Skeletal muscle tissue (tissue), 4 donors: ENCODE results near the gene NLGN4Y. TPM values are rescaled to one million over a fixed set of nuclear protein-coding genes. Genes with fewer than 3 reads are reported as not detected.

Experiments
- H3K27ac ChIP-seq: one replicate; pipeline ENCODE4 v1.7.0; 2013; ENCODE audit warnings: mild to moderate bottlenecking, low read depth, low read length, inconsistent platforms
- H3K27me3 ChIP-seq, 3 donors: one replicate each; pipeline ENCODE4 v1.7.0; 2013; ENCODE audit warnings: low read length in 3 of 3; ENCODE audit not compliant: control insufficient read depth in 3 of 3, insufficient read depth in 3 of 3
- H3K36me3 ChIP-seq, 3 donors: one replicate each; pipeline ENCODE4 v1.7.0; 2013; ENCODE audit warnings: low read length in 3 of 3; ENCODE audit not compliant: control insufficient read depth in 3 of 3, insufficient read depth in 3 of 3
- H3K4me1 ChIP-seq, 3 donors: one replicate each; pipeline ENCODE4 v1.7.0; 2013; ENCODE audit warnings: low read length in 3 of 3, mild to moderate bottlenecking in 3 of 3; ENCODE audit not compliant: control insufficient read depth in 3 of 3, insufficient read depth in 3 of 3
- H3K4me3 ChIP-seq, 3 donors: one replicate each; pipeline ENCODE4 v1.7.0; 2013; ENCODE audit warnings: low read length in 3 of 3
- H3K9ac ChIP-seq, 3 donors: one replicate each; pipeline ENCODE4 v1.7.0; 2013; ENCODE audit warnings: low read length in 3 of 3, mild to moderate bottlenecking in 3 of 3, moderate library complexity in 2 of 3, low read depth in 1 of 3
- H3K9me3 ChIP-seq, 3 donors: one replicate each; pipeline ENCODE4 v1.7.0; 2013; ENCODE audit warnings: low read length in 3 of 3; ENCODE audit not compliant: control insufficient read depth in 3 of 3
- total RNA-seq: library from RNA; depleted of rRNA; stranded (reverse); fragments of >200 nt; gene quantifications from one replicate; pipeline ENCODE4 v1.2.3, GENCODE V29; 2014
- donor health status: Osteomylitis.

Gene NLGN4Y
- total RNA-seq = 9.4 TPM

DNA sequence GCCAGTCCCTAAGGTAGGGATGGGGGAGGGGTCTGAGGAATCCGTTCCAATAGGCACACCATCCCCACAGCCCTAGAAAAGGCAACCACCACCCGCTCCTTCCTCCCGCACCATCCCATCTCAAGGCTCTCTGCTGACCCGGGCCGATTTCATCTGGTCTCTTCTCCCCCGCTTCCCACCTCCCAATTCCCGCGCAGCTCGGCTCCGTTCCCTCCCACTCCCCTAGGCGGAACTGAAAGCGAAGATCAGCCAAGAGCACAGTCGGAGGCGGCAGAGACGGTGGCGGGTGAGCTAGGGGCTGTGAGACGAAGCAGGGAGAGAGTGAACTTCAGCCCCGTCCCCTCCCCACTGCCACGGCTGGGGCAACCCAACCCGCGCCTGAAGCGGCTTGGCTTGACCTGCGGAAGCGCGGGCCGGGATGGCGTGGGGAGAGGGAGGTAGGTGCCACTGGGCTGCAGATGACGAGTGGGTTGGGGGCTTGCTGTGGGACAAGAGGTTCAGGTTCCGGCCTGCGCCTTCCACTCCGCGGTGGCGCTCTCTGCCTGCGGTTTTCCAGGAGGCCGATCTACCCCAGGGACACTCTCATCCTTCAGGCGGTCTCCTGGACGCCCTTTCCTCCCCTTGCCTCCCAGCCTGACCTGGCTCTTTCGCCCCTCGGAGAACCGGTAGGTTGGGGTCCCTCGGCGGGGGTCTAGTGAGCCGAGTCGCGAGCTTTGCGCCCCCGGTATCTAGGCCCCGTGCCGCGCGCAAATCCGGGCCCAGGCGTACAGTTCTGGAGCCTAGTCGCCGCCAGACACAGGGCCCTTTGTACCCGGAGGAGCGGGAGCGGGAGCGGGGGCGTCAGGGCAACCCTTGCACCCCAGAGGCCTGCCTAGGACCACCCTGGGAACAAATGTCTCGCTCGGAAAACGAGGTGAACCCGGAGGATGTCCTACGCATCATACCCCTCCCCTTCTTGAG, at the start of gene NLGN4Y:
Gene NLGN4Y (plus strand): TSS at position 258 of the 960 bp plus-strand sequence. CDS start 97,591 bp downstream, outside the sequence.
- no peak within 1 kb of the TSS for H3K27ac ChIP-seq
- peaks cover 0 to 9% (median 2%) of the 10 kb centered on the region in 3 donors for H3K27me3 ChIP-seq
- H3K9me3 ChIP-seq = no peaks in the 10 kb centered on the region
- no peaks in the 10 kb centered on the region for H3K4me1 ChIP-seq
- no peaks in the 10 kb centered on the region for H3K36me3 ChIP-seq
- peak within 1 kb of the TSS in 2 of 3 donors; percentile 20 to 54 for H3K9ac ChIP-seq
- H3K4me3 ChIP-seq = peak within 1 kb of the TSS in 2 of 3 donors; percentile 65

DNA sequence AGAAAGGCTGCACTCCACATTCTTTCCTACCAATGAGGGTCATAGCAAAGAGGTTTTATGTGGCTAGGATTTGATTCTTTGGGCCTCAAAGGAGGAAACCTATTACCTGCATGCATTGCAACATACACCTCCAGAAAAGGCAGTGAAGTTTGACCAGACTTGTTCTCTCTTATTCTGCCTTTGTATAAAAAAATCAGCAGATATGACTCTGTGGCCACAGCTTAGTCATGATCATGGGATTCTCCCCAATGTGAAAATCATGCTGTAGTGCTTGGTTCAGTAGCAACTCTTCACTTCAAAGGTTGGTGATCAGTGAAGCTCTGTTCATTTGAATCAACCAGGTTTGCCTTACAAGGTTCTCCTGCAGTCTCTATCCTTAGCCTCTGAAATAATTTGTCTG, 38.4 kb upstream of the NLGN4Y start:
- Histone ChIP-seq H3K27ac (no peak overlapping the region), H3K4me3 (no peak overlapping the region), H3K9me3 (no peaks in the 10 kb centered on the region), H3K27me3 (no peaks in the 10 kb centered on the region), H3K36me3 (no peaks in the 10 kb centered on the region), H3K9ac (no peak overlapping the region), H3K4me1 (no peaks in the 10 kb centered on the region)

DNA sequence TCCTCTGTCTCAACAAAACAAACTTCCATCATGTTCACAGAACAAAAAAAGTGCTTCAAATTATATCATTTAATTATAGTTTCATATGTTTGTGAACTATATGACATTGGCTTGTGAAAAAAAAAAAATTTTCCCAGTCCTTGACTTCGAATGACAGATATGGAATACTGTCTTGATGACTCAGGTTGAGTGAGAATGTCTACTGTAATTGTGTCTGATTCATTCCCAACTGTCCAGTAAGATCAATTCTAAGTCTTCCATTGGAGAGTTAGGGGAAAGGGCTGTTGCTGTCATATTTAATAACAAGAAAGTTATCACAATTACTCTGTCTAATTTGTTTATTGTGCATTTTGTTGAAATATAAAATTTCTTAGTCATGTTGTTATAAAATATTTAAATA, 34.1 kb upstream of the NLGN4Y start:
- no peaks in the 10 kb centered on the region for H3K4me1 ChIP-seq
- H3K27ac ChIP-seq = no peak overlapping the region
- no peak overlapping the region for H3K4me3 ChIP-seq
- no peaks in the 10 kb centered on the region for H3K27me3 ChIP-seq
- no peaks in the 10 kb centered on the region for H3K9me3 ChIP-seq
- H3K36me3 ChIP-seq = no peaks in the 10 kb centered on the region
- no peak overlapping the region for H3K9ac ChIP-seq

DNA sequence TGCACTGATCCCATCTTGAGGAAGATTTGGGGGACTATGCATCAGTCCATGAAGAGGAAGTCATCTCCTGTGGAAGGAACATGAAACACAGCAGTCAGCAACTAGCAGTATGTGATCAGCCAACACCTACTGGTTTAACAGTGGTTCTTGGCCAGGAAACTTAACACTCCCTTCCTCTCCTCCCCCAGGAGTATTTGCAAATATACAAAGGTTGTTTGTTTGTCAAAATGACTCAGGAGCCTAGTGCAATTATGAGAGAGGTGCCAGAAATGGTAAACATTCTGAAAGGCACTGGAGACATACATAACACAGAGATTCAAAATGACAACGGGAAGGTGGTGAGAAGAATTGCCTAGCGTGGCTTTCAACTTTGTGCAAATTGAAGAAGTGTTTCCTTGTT, 26.3 kb upstream of the NLGN4Y start:
- no peak overlapping the region for H3K9ac ChIP-seq
- no peaks in the 10 kb centered on the region for H3K27me3 ChIP-seq
- H3K36me3 ChIP-seq = no peaks in the 10 kb centered on the region
- H3K9me3 ChIP-seq = no peaks in the 10 kb centered on the region
- no peak overlapping the region for H3K27ac ChIP-seq
- no peaks in the 10 kb centered on the region for H3K4me1 ChIP-seq
- no peak overlapping the region for H3K4me3 ChIP-seq

DNA sequence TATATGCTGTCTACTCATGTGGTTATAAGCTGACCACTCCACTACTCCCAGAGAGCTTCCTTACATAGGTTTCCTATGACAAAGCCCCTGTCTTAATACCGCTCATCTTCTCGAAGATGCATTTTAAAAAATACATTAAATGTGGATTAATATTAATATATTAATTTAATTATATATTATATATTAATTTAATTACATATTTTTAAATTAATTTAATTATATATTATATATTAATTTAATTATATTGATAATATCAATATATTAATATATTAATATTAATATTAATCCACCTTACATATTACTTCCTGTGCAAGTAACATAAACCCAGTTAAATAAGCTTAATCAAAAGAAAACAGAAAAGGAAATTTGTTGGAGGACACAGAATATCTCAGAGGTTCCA, 19.7 kb upstream of the NLGN4Y start:
- Histone ChIP-seq H3K27ac (no peak overlapping the region), H3K9me3 (no peaks in the 10 kb centered on the region), H3K4me3 (no peak overlapping the region), H3K9ac (no peak overlapping the region), H3K36me3 (no peaks in the 10 kb centered on the region), H3K27me3 (no peaks in the 10 kb centered on the region), H3K4me1 (no peaks in the 10 kb centered on the region)

DNA sequence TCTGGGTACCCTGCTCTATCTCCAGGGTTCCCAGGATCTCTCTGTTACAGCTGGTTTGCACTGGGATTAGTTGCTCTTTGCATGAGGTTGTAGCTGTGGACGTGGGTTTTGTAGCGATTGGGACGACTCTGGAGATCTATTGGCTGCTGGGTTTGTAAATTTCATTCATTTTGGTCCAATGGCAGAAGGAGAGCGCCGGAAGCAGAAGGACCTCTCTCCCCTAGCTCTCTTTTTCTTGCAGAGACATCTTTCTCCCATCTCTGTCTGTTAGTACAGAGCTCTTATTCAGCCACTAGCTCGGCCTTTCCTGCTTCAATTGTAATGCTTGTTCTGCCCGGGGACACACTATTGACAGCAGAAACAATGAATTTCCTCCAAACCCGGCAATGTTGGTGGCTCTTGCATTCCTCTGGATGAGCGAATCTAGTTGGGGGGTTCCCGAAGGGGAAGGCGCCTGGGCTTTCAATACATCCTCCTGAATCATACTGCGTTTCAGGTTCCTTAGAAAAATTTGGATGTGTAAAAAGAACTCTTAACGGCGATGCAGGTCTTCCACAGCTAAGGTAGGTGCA, 1.9 kb upstream of the NLGN4Y start:
- no peak overlapping the region for H3K27ac ChIP-seq
- H3K4me1 ChIP-seq = no peaks in the 10 kb centered on the region
- no peaks in the 10 kb centered on the region for H3K36me3 ChIP-seq
- H3K9me3 ChIP-seq = no peaks in the 10 kb centered on the region
- H3K27me3 ChIP-seq = peaks cover 0 to 9% (median 2%) of the 10 kb centered on the region in 3 donors
- peak overlapping the region in 1 of 3 donors; percentile 14 for H3K4me3 ChIP-seq
- no peak overlapping the region for H3K9ac ChIP-seq

DNA sequence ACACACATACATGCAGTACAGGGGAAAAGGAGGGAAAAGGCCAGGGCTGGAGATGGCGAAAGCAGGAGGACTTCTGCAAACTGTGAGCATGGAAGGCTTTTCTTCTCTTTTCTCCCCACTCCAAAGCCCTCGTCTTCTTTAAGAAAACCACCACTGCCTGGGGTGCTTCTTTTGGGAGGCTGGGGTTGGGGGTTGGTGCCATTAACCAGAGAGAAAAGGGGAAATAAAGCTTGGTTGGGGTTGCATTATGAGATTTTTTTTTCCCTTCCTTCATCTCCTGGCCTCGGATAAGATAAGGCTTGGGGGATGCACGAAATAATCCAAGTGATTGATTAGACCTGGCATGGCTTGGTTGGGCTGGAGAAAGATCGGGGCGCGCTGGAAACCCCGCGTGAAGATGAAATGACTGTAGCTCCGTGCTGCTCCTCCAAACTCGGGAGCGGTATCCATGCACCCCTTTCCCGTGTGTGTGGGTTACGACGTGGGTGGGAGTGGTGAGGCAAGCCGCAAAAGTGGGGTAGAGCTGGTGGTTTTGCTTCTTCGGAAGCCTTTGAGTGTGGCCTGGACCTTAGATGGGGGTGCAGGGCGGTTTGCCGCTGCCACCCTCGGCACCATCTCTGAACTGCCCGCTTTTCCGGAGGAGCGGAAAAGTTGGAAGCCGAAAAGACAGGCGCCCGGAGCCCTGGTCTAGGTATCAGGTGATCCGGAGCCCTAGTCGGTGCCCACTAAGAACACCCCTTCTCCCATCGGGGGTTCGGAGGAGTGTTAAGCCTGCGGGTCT, 648 bp upstream of the NLGN4Y start:
- H3K4me3 ChIP-seq = peak overlapping the region in 2 of 3 donors; percentile 65
- no peak overlapping the region for H3K9ac ChIP-seq

DNA sequence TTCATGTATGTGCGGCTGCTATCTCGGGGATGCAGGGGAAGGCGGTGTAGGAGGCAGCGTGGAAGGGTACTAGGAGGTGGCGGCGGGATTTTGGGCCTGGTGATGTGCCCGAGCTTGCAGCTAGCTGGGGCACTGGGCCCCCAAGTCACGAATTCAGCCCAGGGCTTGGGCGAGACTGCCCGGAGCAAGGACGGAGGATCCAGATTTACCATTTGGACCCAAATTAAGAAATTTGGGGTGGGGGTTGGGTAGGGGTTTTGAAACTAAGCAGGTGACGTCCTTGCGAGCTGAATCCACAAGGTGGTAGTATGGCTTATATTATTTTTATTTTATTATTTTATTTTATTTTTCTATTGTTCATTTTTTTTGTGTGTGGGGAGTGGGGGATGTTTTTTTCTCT, 986 bp downstream of the NLGN4Y start:
- Histone ChIP-seq H3K27me3 (peaks cover 0 to 9% (median 2%) of the 10 kb centered on the region in 3 donors), H3K9ac (peak overlapping the region in 1 of 3 donors; percentile 54), H3K9me3 (no peaks in the 10 kb centered on the region), H3K27ac (no peak overlapping the region), H3K36me3 (no peaks in the 10 kb centered on the region), H3K4me1 (no peaks in the 10 kb centered on the region), H3K4me3 (peak overlapping the region in 1 of 3 donors; percentile 59)

More for the DNA sequence above, 648 bp upstream of the NLGN4Y start:
- Histone ChIP-seq H3K27me3 (peaks cover 0 to 9% (median 2%) of the 10 kb centered on the region in 3 donors), H3K9me3 (no peaks in the 10 kb centered on the region), H3K4me1 (no peaks in the 10 kb centered on the region), H3K27ac (no peak overlapping the region), H3K36me3 (no peaks in the 10 kb centered on the region)

DNA sequence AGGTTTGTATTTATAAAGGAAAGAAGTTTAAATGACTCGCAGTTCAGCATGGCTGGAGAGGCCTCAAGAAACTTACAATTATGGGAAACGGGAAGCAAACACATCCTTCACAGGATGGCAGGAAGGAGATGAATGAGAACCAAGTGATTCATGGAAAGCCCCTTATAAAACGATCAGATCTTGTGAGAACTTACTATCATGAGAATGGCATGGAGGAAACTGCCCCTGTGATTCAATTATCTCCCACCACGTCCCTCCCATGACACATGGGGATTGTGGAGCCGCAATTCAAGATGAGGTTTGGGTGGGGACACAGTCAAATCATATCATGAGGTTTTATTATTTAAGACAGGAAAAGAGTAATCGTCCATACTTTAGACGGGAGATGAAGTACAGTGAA, 4.0 kb downstream of the NLGN4Y start:
- Histone ChIP-seq H3K27me3 (peaks cover 0 to 9% (median 0%) of the 10 kb centered on the region in 3 donors), H3K9ac (no peak overlapping the region), H3K9me3 (no peaks in the 10 kb centered on the region), H3K4me3 (no peak overlapping the region), H3K27ac (no peak overlapping the region), H3K4me1 (no peaks in the 10 kb centered on the region), H3K36me3 (no peaks in the 10 kb centered on the region)
